K562 (cell line): ENCODE data around the gene AP3B1. TPM values are rescaled to one million over a fixed set of nuclear protein-coding genes. Genes with fewer than 3 reads are reported as not detected.

Experiments used
- ATAC-seq: fragments of 200-7000 bp; cut with Tn5 transposase; 3 replicates; pipeline ENCODE4 v1.9.1; 2020; ENCODE audit warnings: moderate library complexity
- BruUV-seq: library from RNA; stranded (reverse); fragments of 400-500 nt; replicated peaks from 2 replicates; lab custom pipeline; 2021; lab: Mats Ljungman, UMichigan
- CTCF ChIA-PET: fragments of 300-600 bp; formaldehyde crosslinking; extraction: SDS; loops from one replicate; lab custom pipeline; 2021; ENCODE audit warnings: low intra/inter-chr PET ratio; lab: Yijun Ruan, JAX
- POLR2A ChIA-PET: fragments of 300-600, 350-650 bp; sonication (Branson Sonifier 250); formaldehyde crosslinking; extraction: SDS; loops from one replicate; lab custom pipeline; 2021; ENCODE audit warnings: antibody characterized with exemption, inconsistent platforms; lab: Yijun Ruan, JAX
- DNase-seq, 4 experiments: peaks; one replicate each; pipeline versions ENCODE4 v3.0.0 to v3.0.0-alpha.2; 2011 to 2018; ENCODE audit warnings: low spot score in 3 of 4, mixed read lengths in 3 of 4; ENCODE audit errors: extremely low read depth in 1 of 4
- FAIRE-seq: peaks from 2 replicates; lab custom pipeline; 2011; peaks lifted over from hg19 to GRCh38; lab: Jason Lieb, UNC
- H2AFZ ChIP-seq: 2 replicates; pipeline ENCODE4 v1.6.0; 2011; ENCODE audit warnings: low read depth, low read length, control low read depth, inconsistent platforms
- H3K27ac ChIP-seq: fragments of 200-600 bp; 3 replicates; pipeline ENCODE4 v1.8.0; 2011; ENCODE audit warnings: low read depth, mild to moderate bottlenecking, control low read depth, inconsistent platforms, low read length, moderate library complexity, mixed read lengths; ENCODE audit errors: extremely low read depth
- H3K27me3 ChIP-seq, 2 experiments: fragments of 300-600 bp in 1 of 2; 2 replicates in 1 of 2; 3 replicates in 1 of 2; pipeline versions ENCODE4 v1.6.0 to v1.8.0; 2011; ENCODE audit warnings: inconsistent platforms in 2 of 2, low read length in 2 of 2, mild to moderate bottlenecking in 1 of 2, mixed read lengths in 1 of 2, moderate library complexity in 1 of 2; ENCODE audit not compliant: control insufficient read depth in 2 of 2, insufficient read depth in 2 of 2
- H3K36me3 ChIP-seq: fragments of 300-600 bp; 3 replicates; pipeline ENCODE4 v1.8.0; 2011; ENCODE audit warnings: mild to moderate bottlenecking, low read length, inconsistent platforms; ENCODE audit not compliant: control insufficient read depth, insufficient read depth
- H3K4me1 ChIP-seq, 2 experiments: fragments of 200-600 bp in 1 of 2; replicated peaks in 1 of 2; 2 replicates in 1 of 2; 3 replicates in 1 of 2; pipeline versions ENCODE4 v1.5.1 to v1.8.0; 2011; ENCODE audit warnings: inconsistent platforms in 2 of 2, low read length in 2 of 2, mild to moderate bottlenecking in 1 of 2, mixed read lengths in 1 of 2, moderate library complexity in 1 of 2; ENCODE audit not compliant: control insufficient read depth in 2 of 2, insufficient read depth in 2 of 2
- H3K4me2 ChIP-seq: 2 replicates; pipeline ENCODE4 v1.6.1; 2011; ENCODE audit warnings: low read length, control low read depth, inconsistent platforms, mixed read lengths; ENCODE audit not compliant: insufficient read depth
- H3K4me3 ChIP-seq: fragments of 200-600 bp; sonication (generic), shearing (Covaris generic); 2 replicates; pipeline ENCODE4 v1.5.1; 2016; ENCODE audit warnings: control low read depth, inconsistent platforms
- H3K79me2 ChIP-seq: fragments of 200-600 bp; 3 replicates; pipeline ENCODE4 v1.8.0; 2011; ENCODE audit warnings: low read length, inconsistent platforms; ENCODE audit not compliant: control insufficient read depth, insufficient read depth
- H3K9ac ChIP-seq, 2 experiments: 2 replicates each; pipeline versions ENCODE4 v1.6.0 to v1.6.1; 2011; ENCODE audit warnings: low read depth in 2 of 2, low read length in 2 of 2, control low read depth in 1 of 2, inconsistent platforms in 1 of 2, mild to moderate bottlenecking in 1 of 2, mixed read lengths in 1 of 2; ENCODE audit not compliant: insufficient read depth in 1 of 2
- H3K9me1 ChIP-seq: one replicate; pipeline ENCODE4 v1.6.0; 2011; ENCODE audit warnings: inconsistent platforms, mild to moderate bottlenecking, low read length, moderate library complexity; ENCODE audit not compliant: control insufficient read depth, insufficient read depth
- H3K9me3 ChIP-seq: replicated peaks from 2 replicates; pipeline ENCODE4 v1.5.1; 2011; ENCODE audit warnings: low read depth, low read length, inconsistent platforms; ENCODE audit not compliant: control insufficient read depth, insufficient read depth
- H4K20me1 ChIP-seq: replicated peaks from 2 replicates; pipeline ENCODE4 v1.6.1; 2011; ENCODE audit warnings: low read length, inconsistent platforms, mixed read lengths; ENCODE audit not compliant: control insufficient read depth, insufficient read depth
- CBX8 ChIP-seq: fragments of 200-600 bp; sonication (generic); IDR thresholded peaks from 2 replicates; pipeline ENCODE4 v1.6.1; 2012; ENCODE audit warnings: borderline replicate concordance, mixed run types, low read depth, mild to moderate bottlenecking, moderate library complexity, mixed read lengths, low read length, control low read depth, inconsistent platforms; ENCODE audit not compliant: poor library complexity, severe bottlenecking; ENCODE audit errors: extremely low read depth
- HEY1 ChIP-seq: fragments of 250-450 bp; sonication (Bioruptor Pico); IDR thresholded peaks from 2 replicates; pipeline ENCODE4 v1.5.0; 2020; ENCODE audit warnings: mild to moderate bottlenecking, moderate library complexity, borderline replicate concordance
- KDM5B ChIP-seq: fragments of 200-600 bp; sonication (generic); IDR thresholded peaks from 2 replicates; pipeline ENCODE4 v1.6.1; 2012; ENCODE audit warnings: low read depth, mild to moderate bottlenecking, moderate library complexity, low read length, control low read depth, inconsistent platforms; ENCODE audit not compliant: insufficient replicate concordance
- MCM3 ChIP-seq: fragments of 450-650 bp; IDR thresholded peaks from 2 replicates; pipeline ENCODE4 v1.6.1; 2016
- MNT ChIP-seq, 2 experiments: fragments of 450-650 bp; conservative IDR thresholded peaks; 2 replicates each; pipeline ENCODE4 v1.6.1; 2017; ENCODE audit warnings: mild to moderate bottlenecking in 2 of 2, moderate library complexity in 2 of 2
- MYBL2 ChIP-seq, 2 experiments: fragments of 450-650 bp in 1 of 2; sonication (generic) in 1 of 2; formaldehyde crosslinking in 1 of 2; IDR thresholded peaks; 2 replicates each; pipeline versions ENCODE4 v1.6.1 to v1.8.1; 2017 to 2022; ENCODE audit warnings: borderline replicate concordance in 1 of 2, inconsistent platforms in 1 of 2, low read depth in 1 of 2, mild to moderate bottlenecking in 1 of 2, missing genetic modification reagents in 1 of 2, moderate library complexity in 1 of 2
- NFIX ChIP-seq: fragments of 250-450 bp; sonication (Bioruptor Pico); IDR thresholded peaks from 2 replicates; pipeline ENCODE4 v1.4.0; 2020; ENCODE audit warnings: low read depth, mild to moderate bottlenecking, moderate library complexity
- SLC30A9 ChIP-seq: fragments of 250-450 bp; sonication (Bioruptor Pico); IDR thresholded peaks from 2 replicates; pipeline ENCODE4 v1.8.0; 2022; ENCODE audit warnings: mild to moderate bottlenecking, moderate library complexity
- ZNF318 ChIP-seq, 2 experiments: fragments of 450-650 bp; IDR thresholded peaks; 2 replicates each; pipeline ENCODE4 v1.6.1; 2016; ENCODE audit warnings: mild to moderate bottlenecking in 2 of 2, borderline replicate concordance in 1 of 2, low read depth in 1 of 2, moderate library complexity in 1 of 2
- ZNF76 ChIP-seq: fragments of 250-450 bp; sonication (Bioruptor Pico); IDR thresholded peaks from 2 replicates; pipeline ENCODE4 v1.4.0; 2020; ENCODE audit warnings: mild to moderate bottlenecking, moderate library complexity, borderline replicate concordance
- WGBS: fragments of 100-300 bp; shearing (Covaris generic); methylation state at CpG from one replicate; pipeline ENCODE4 v1.1.6; 2016; ENCODE audit warnings: low coverage, mixed read lengths; ENCODE audit not compliant: insufficient coverage; ENCODE audit errors: missing lambda C conversion rate; 5-methylcytosine and 5-hydroxymethylcytosine counted together
- in situ Hi-C: fragments of 300-500 bp; cut with MboI; formaldehyde crosslinking; loops from 4 replicates; pipeline ENCODE4 v1.15.0; 2018; ENCODE audit warnings: inconsistent platforms, mixed read lengths
- intact Hi-C: fragments of 100-400 bp; cut with micrococcal nuclease; formaldehyde crosslinking; loops from 2 replicates; pipeline ENCODE4 v1.14.2; 2022
- polyA plus RNA-seq, 8 experiments: library from polyadenylated mRNA; depleted of rRNA in 4 of 8; stranded (reverse) in 5 of 8; unstranded in 3 of 8; fragments of >200 nt; fragmentation: Nextera tagmentation in 2 of 8; fragmentation: Illumina TruSeq in 1 of 8; extraction: Ambion mirVana in 2 of 8; extraction: Trizol in 1 of 8; gene quantifications; 2 replicates each; pipeline versions ENCODE4 v1.2.1 to v1.2.3, GENCODE V29; 2011 to 2014; ENCODE audit warnings: inconsistent platforms in 1 of 8, missing spikeins in 1 of 8
- total RNA-seq, 7 experiments: library from RNA; depleted of rRNA in 6 of 7; stranded (reverse); fragments of >200 nt in 6 of 7; fragmentation: Illumina TruSeq in 2 of 7; extraction: Trizol in 2 of 7; gene quantifications; 2 replicates each; pipeline versions ENCODE4 v1.2.1 to v1.2.3, GENCODE V29; 2011 to 2021; ENCODE audit warnings: low replicate concordance in 1 of 7

AP3B1 gene
- total and polyA plus RNA-seq, 9 of the 15 experiments (the other 6 are each of a cell fraction or from before 2014, with no cell fraction given), result 21.1 to 61.8 (median 42.2) TPM

- intact Hi-C loops, result no loop called here
- POLR2A ChIA-PET, result no interaction called here
- DNase-seq, result no peak
- no peaks in the 10 kb centered on the region for H3K9me1 ChIP-seq
- H3K4me2 ChIP-seq, result no peak overlapping the region
- no peak for TF ChIP-seq NFIX (CRISPR knock-in tag)
- no peak for TF ChIP-seq MNT (conservative IDR thresholded peaks at IDR 0.05)
- TF ChIP-seq SLC30A9 (CRISPR knock-in tag), result no peak
- TF ChIP-seq KDM5B, result no peak
- no peak for TF ChIP-seq ZNF76
- TF ChIP-seq ZNF318 (IDR thresholded peaks at IDR 0.05; ENCODE audit: borderline replicate concordance in 1 of 2, low read depth in 1 of 2), result no peak
- no peak for TF ChIP-seq MCM3
- TF ChIP-seq MYBL2 (IDR thresholded peaks at IDR 0.05; ENCODE audit: low read depth), result no peak
- no peak for TF ChIP-seq MYBL2 (CRISPR knock-in tag; IDR thresholded peaks at IDR 0.05; ENCODE audit: borderline replicate concordance)
- no peak for TF ChIP-seq CBX8
- TF ChIP-seq HEY1, result no peak
- TF ChIP-seq, all 486 proteins: peak for 0
- CTCF ChIA-PET, result no interaction called here
- H2AFZ ChIP-seq, result no peak overlapping the region
- H3K4me1 ChIP-seq, result no peaks in the 10 kb centered on the region
- no peaks in the 10 kb centered on the region for H4K20me1 ChIP-seq
- 66% methylated on average over 6 of the region's 6 CpGs for WGBS
- H3K4me3 ChIP-seq, result no peak overlapping the region
- FAIRE-seq (no peak), ATAC-seq (no peak)
- H3K36me3 ChIP-seq, result peaks cover 7% of the 10 kb centered on the region; the same call in 1 of the 3 replicates
- H3K9me3 ChIP-seq, result no peaks in the 10 kb centered on the region
- H3K27me3 ChIP-seq, result no peaks in the 10 kb centered on the region
- no peak overlapping the region for H3K9ac ChIP-seq
- in situ Hi-C loops, result no loop called here
- no peaks in the 10 kb centered on the region for H3K79me2 ChIP-seq
- H3K27ac ChIP-seq, result no peak overlapping the region
- no TSS peak for BruUV-seq
Observed at GRCh38 chr5:78000191-78000590, 294.3 kb downstream of the AP3B1 start.
